ENCODE data around the gene DPP6. TPM values are rescaled to one million over a fixed set of nuclear protein-coding genes. Genes with fewer than 3 reads are reported as not detected.

Gene DPP6
- total RNA-seq, 2 donors from 2014 or later = 0.99 to 1.8 TPM

GRCh38 chr7:154574235-154574634, 522.0 kb downstream of the DPP6 start:
- intact Hi-C loops (cut with DNase I) = no loop called here
- H3K4me3 ChIP-seq = no peak overlapping the region
- WGBS, 2 donors = 69 to 74% methylated on average over 2 of the region's 2 CpGs
- DNase-seq = no peak
- no peaks in the 10 kb centered on the region for H3K36me3 ChIP-seq (replicated peaks in 1 of 2; ENCODE audit: insufficient read depth in 1 of 2, low read depth in 2 of 2)
- no peaks in the 10 kb centered on the region for H3K27me3 ChIP-seq
- no peak overlapping the region for H3K27ac ChIP-seq
- ATAC-seq = no peak
- peak in 1 of 3 donors; percentile 8 for TF ChIP-seq POLR2A (IDR thresholded peaks at IDR 0.05)
- TF ChIP-seq CTCF (IDR thresholded peaks at IDR 0.05) = no peak
- H3K9me3 ChIP-seq = no peaks in the 10 kb centered on the region
- H3K4me1 ChIP-seq = no peaks in the 10 kb centered on the region

- Histone ChIP-seq H3K9me3 (no peaks in the 10 kb centered on the region), H3K4me1 (no peaks in the 10 kb centered on the region), H3K4me3 (no peak overlapping the region), H3K27ac (no peak overlapping the region), H3K36me3 (replicated peaks in 1 of 2; ENCODE audit: insufficient read depth in 1 of 2, low read depth in 2 of 2) (no peaks in the 10 kb centered on the region), H3K27me3 (no peaks in the 10 kb centered on the region)
- no peak for ATAC-seq
- WGBS, 2 donors = 73 to 97% methylated on average over 3 of the region's 3 CpGs
- intact Hi-C loops (cut with DNase I) = no loop called here
- no peak for DNase-seq
- TF ChIP-seq CTCF (IDR thresholded peaks at IDR 0.05) = no peak
- no peak for TF ChIP-seq POLR2A (IDR thresholded peaks at IDR 0.05)
These were observed 523.3 kb downstream of the DPP6 start for GRCh38 chr7:154575497-154575896.

GRCh38 chr7:154576604-154577003, 524.4 kb downstream of the DPP6 start:
- TF ChIP-seq POLR2A (IDR thresholded peaks at IDR 0.05) = no peak
- TF ChIP-seq CTCF (IDR thresholded peaks at IDR 0.05) = no peak
- no peaks in the 10 kb centered on the region for H3K9me3 ChIP-seq
- no peak overlapping the region for H3K4me3 ChIP-seq
- H3K4me1 ChIP-seq = no peaks in the 10 kb centered on the region
- H3K27ac ChIP-seq = no peak overlapping the region
- intact Hi-C loops (cut with DNase I) = no loop called here
- no peaks in the 10 kb centered on the region for H3K36me3 ChIP-seq (replicated peaks in 1 of 2; ENCODE audit: insufficient read depth in 1 of 2, low read depth in 2 of 2)
- no peaks in the 10 kb centered on the region for H3K27me3 ChIP-seq
- DNase-seq (no peak), ATAC-seq (no peak)
- WGBS, 2 donors = 85 to 91% methylated on average over 7 of the region's 7 CpGs

GRCh38 chr7:154577141-154577873, 525.1 kb downstream of the DPP6 start:
- Histone ChIP-seq H3K27me3 (no peaks in the 10 kb centered on the region), H3K4me1 (no peaks in the 10 kb centered on the region), H3K27ac (no peak overlapping the region), H3K9me3 (no peaks in the 10 kb centered on the region), H3K36me3 (replicated peaks in 1 of 2; ENCODE audit: insufficient read depth in 1 of 2, low read depth in 2 of 2) (no peaks in the 10 kb centered on the region), H3K4me3 (no peak overlapping the region)
- TF ChIP-seq POLR2A (IDR thresholded peaks at IDR 0.05) (no peak), CTCF (IDR thresholded peaks at IDR 0.05) (no peak)
- DNase-seq (no peak), ATAC-seq (no peak)
- intact Hi-C loops (cut with DNase I) = no loop called here
- 61 to 68% methylated on average over 10 of the region's 10 CpGs for WGBS, 2 donors

GRCh38 chr7:154578336-154578735, 526.1 kb downstream of the DPP6 start:
- Histone ChIP-seq H3K27ac (no peak overlapping the region), H3K27me3 (no peaks in the 10 kb centered on the region), H3K9me3 (no peaks in the 10 kb centered on the region), H3K4me3 (no peak overlapping the region), H3K36me3 (replicated peaks in 1 of 2; ENCODE audit: insufficient read depth in 1 of 2, low read depth in 2 of 2) (no peaks in the 10 kb centered on the region), H3K4me1 (no peaks in the 10 kb centered on the region)
- no peak for DNase-seq
- TF ChIP-seq POLR2A (IDR thresholded peaks at IDR 0.05) (no peak), CTCF (IDR thresholded peaks at IDR 0.05) (no peak)
- intact Hi-C loops (cut with DNase I) = no loop called here
- 73 to 75% methylated on average over 5 to 6 of the region's 6 CpGs for WGBS, 2 donors
- no peak for ATAC-seq
